ENCODE results near the gene COLQ.

DNA sequence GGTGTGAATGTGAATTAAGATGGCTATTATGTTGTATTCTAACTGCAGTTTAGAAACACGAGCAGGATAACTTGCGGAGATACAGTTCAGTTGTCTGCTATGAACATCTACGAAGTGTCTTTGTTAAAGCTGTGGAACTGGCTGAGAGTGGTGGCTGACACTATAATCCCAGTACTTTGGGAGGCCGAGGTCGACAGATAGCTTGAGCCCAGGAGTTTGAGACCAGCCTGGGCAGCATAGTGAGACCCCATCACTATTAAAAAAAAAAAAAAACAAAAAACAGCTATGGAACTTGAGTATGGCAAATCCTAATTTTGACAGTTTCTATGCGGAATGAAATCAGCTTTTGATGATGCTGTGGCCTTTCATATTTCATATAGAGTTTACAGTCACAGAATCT lies 92.4 kb downstream of the COLQ start:
- no peak for TF ChIP-seq EZH2 (IDR thresholded peaks at IDR 0.05)
- TF ChIP-seq POLR2AphosphoS5 (IDR thresholded peaks at IDR 0.05; ENCODE audit: borderline replicate concordance, low read depth, low read length) = no peak
- TF ChIP-seq FOXP2 (optimal IDR thresholded peaks at IDR 0.05; ENCODE audit: control extremely low read depth, extremely low read length, insufficient read depth) = no peak
